H1 (cell line): ENCODE data around the gene MOB2.

Experiments used
- CBX5 ChIP-seq: fragments of 300-800, 300-1000 bp; sonication (generic); IDR thresholded peaks from 2 replicates; pipeline ENCODE4 v1.7.1; 2016; ENCODE audit warnings: antibody characterized with exemption, low read length, low read depth
- CBX8 ChIP-seq: fragments of 300-800, 300-1000 bp; sonication (generic); IDR thresholded peaks from 2 replicates; pipeline ENCODE4 v1.7.1; 2016; ENCODE audit warnings: low read depth, low read length, borderline replicate concordance
- POLR2A ChIP-seq, 2 experiments: IDR thresholded peaks; 1 replicate in 1 of 2; 2 replicates in 1 of 2; pipeline ENCODE4 v1.6.1; 2011; ENCODE audit warnings: low read depth in 2 of 2, low read length in 2 of 2, mild to moderate bottlenecking in 2 of 2; ENCODE audit errors: control extremely low read depth in 1 of 2
- TAF1 ChIP-seq: IDR thresholded peaks from 2 replicates; pipeline ENCODE4 v1.6.1; 2011; ENCODE audit warnings: mild to moderate bottlenecking, low read depth, low read length
- TF ChIP-seq, protein P1 (sequence below), 3 experiments: IDR thresholded peaks; 1 replicate in 2 of 3; 2 replicates in 1 of 3; pipeline versions ENCODE4 v1.5.1 to v1.6.1; 2011; ENCODE audit warnings: low read length in 3 of 3, mild to moderate bottlenecking in 3 of 3, inconsistent platforms in 2 of 3, low read depth in 1 of 3, moderate library complexity in 1 of 3; ENCODE audit not compliant: insufficient read depth in 1 of 3; ENCODE audit errors: control extremely low read depth in 1 of 3

DNA sequence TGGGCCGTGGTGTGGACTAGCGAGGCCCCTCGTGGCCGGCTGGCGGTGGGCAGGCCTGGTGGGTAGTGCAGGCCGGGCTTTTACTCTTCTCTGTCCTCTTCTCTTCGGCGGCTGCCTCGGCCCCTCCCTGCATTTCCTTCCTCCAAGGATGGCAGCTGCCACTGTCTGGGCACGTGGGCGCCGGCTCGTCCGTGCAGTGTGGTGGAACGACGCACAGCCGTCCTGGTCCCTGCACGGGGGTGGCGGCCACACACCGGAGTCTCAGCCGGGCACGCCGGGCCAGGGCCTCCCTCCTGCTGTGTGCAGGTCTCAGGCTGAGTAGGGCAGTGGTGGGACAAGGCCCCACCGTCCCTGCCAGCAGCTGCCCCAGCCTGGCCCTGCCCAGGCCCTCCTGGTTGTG, 37.7 kb downstream of the MOB2 start:
- TF ChIP-seq, protein P1, sequence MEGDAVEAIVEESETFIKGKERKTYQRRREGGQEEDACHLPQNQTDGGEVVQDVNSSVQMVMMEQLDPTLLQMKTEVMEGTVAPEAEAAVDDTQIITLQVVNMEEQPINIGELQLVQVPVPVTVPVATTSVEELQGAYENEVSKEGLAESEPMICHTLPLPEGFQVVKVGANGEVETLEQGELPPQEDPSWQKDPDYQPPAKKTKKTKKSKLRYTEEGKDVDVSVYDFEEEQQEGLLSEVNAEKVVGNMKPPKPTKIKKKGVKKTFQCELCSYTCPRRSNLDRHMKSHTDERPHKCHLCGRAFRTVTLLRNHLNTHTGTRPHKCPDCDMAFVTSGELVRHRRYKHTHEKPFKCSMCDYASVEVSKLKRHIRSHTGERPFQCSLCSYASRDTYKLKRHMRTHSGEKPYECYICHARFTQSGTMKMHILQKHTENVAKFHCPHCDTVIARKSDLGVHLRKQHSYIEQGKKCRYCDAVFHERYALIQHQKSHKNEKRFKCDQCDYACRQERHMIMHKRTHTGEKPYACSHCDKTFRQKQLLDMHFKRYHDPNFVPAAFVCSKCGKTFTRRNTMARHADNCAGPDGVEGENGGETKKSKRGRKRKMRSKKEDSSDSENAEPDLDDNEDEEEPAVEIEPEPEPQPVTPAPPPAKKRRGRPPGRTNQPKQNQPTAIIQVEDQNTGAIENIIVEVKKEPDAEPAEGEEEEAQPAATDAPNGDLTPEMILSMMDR (IDR thresholded peaks at IDR 0.05; ENCODE audit: control extremely low read depth in 1 of 3, insufficient read depth in 1 of 3, low read depth in 1 of 3, low read length in 3 of 3) = no peak
- TF ChIP-seq CBX5 (no peak), TAF1 (no peak), CBX8 (no peak), POLR2A (IDR thresholded peaks at IDR 0.05; ENCODE audit: control extremely low read depth in 1 of 2, low read depth in 2 of 2, low read length in 2 of 2) (no peak)
